K562 (cell line): ENCODE measurements around the gene KIAA1958. TPM values are rescaled to one million over a fixed set of nuclear protein-coding genes. Genes with fewer than 3 reads are reported as not detected.
A peak's percentile ranks its signal among the peaks of the same experiment; 100 is the strongest.

ENCODE experiments used
- ATAC-seq: fragments of 200-7000 bp; cut with Tn5 transposase; 3 replicates; pipeline ENCODE4 v1.9.1; 2020; ENCODE audit warnings: moderate library complexity
- BruUV-seq: library from RNA; stranded (reverse); fragments of 400-500 nt; replicated peaks from 2 replicates; lab custom pipeline; 2021; lab: Mats Ljungman, UMichigan
- CTCF ChIA-PET: fragments of 300-600 bp; formaldehyde crosslinking; extraction: SDS; loops from one replicate; lab custom pipeline; 2021; ENCODE audit warnings: low intra/inter-chr PET ratio; lab: Yijun Ruan, JAX
- POLR2A ChIA-PET: fragments of 300-600, 350-650 bp; sonication (Branson Sonifier 250); formaldehyde crosslinking; extraction: SDS; loops from one replicate; lab custom pipeline; 2021; ENCODE audit warnings: antibody characterized with exemption, inconsistent platforms; lab: Yijun Ruan, JAX
- DNase-seq, 4 experiments: peaks; one replicate each; pipeline versions ENCODE4 v3.0.0 to v3.0.0-alpha.2; 2011 to 2018; ENCODE audit warnings: low spot score in 3 of 4, mixed read lengths in 3 of 4; ENCODE audit errors: extremely low read depth in 1 of 4
- FAIRE-seq: peaks from 2 replicates; lab custom pipeline; 2011; peaks lifted over from hg19 to GRCh38; lab: Jason Lieb, UNC
- H2AFZ ChIP-seq: 2 replicates; pipeline ENCODE4 v1.6.0; 2011; ENCODE audit warnings: low read depth, low read length, control low read depth, inconsistent platforms
- H3K27ac ChIP-seq: fragments of 200-600 bp; 3 replicates; pipeline ENCODE4 v1.8.0; 2011; ENCODE audit warnings: low read depth, mild to moderate bottlenecking, control low read depth, inconsistent platforms, low read length, moderate library complexity, mixed read lengths; ENCODE audit errors: extremely low read depth
- H3K27me3 ChIP-seq, 2 experiments: fragments of 300-600 bp in 1 of 2; 2 replicates in 1 of 2; 3 replicates in 1 of 2; pipeline versions ENCODE4 v1.6.0 to v1.8.0; 2011; ENCODE audit warnings: inconsistent platforms in 2 of 2, low read length in 2 of 2, mild to moderate bottlenecking in 1 of 2, mixed read lengths in 1 of 2, moderate library complexity in 1 of 2; ENCODE audit not compliant: control insufficient read depth in 2 of 2, insufficient read depth in 2 of 2
- H3K36me3 ChIP-seq: fragments of 300-600 bp; 3 replicates; pipeline ENCODE4 v1.8.0; 2011; ENCODE audit warnings: mild to moderate bottlenecking, low read length, inconsistent platforms; ENCODE audit not compliant: control insufficient read depth, insufficient read depth
- H3K4me1 ChIP-seq, 2 experiments: fragments of 200-600 bp in 1 of 2; replicated peaks in 1 of 2; 2 replicates in 1 of 2; 3 replicates in 1 of 2; pipeline versions ENCODE4 v1.5.1 to v1.8.0; 2011; ENCODE audit warnings: inconsistent platforms in 2 of 2, low read length in 2 of 2, mild to moderate bottlenecking in 1 of 2, mixed read lengths in 1 of 2, moderate library complexity in 1 of 2; ENCODE audit not compliant: control insufficient read depth in 2 of 2, insufficient read depth in 2 of 2
- H3K4me2 ChIP-seq: 2 replicates; pipeline ENCODE4 v1.6.1; 2011; ENCODE audit warnings: low read length, control low read depth, inconsistent platforms, mixed read lengths; ENCODE audit not compliant: insufficient read depth
- H3K4me3 ChIP-seq: fragments of 200-600 bp; sonication (generic), shearing (Covaris generic); 2 replicates; pipeline ENCODE4 v1.5.1; 2016; ENCODE audit warnings: control low read depth, inconsistent platforms
- H3K79me2 ChIP-seq: fragments of 200-600 bp; 3 replicates; pipeline ENCODE4 v1.8.0; 2011; ENCODE audit warnings: low read length, inconsistent platforms; ENCODE audit not compliant: control insufficient read depth, insufficient read depth
- H3K9ac ChIP-seq, 2 experiments: 2 replicates each; pipeline versions ENCODE4 v1.6.0 to v1.6.1; 2011; ENCODE audit warnings: low read depth in 2 of 2, low read length in 2 of 2, control low read depth in 1 of 2, inconsistent platforms in 1 of 2, mild to moderate bottlenecking in 1 of 2, mixed read lengths in 1 of 2; ENCODE audit not compliant: insufficient read depth in 1 of 2
- H3K9me1 ChIP-seq: one replicate; pipeline ENCODE4 v1.6.0; 2011; ENCODE audit warnings: inconsistent platforms, mild to moderate bottlenecking, low read length, moderate library complexity; ENCODE audit not compliant: control insufficient read depth, insufficient read depth
- H3K9me3 ChIP-seq: replicated peaks from 2 replicates; pipeline ENCODE4 v1.5.1; 2011; ENCODE audit warnings: low read depth, low read length, inconsistent platforms; ENCODE audit not compliant: control insufficient read depth, insufficient read depth
- H4K20me1 ChIP-seq: replicated peaks from 2 replicates; pipeline ENCODE4 v1.6.1; 2011; ENCODE audit warnings: low read length, inconsistent platforms, mixed read lengths; ENCODE audit not compliant: control insufficient read depth, insufficient read depth
- JUNB ChIP-seq: fragments of 450-650 bp; formaldehyde crosslinking; conservative IDR thresholded peaks from 2 replicates; pipeline ENCODE4 v1.4.0; 2020; ENCODE audit warnings: mild to moderate bottlenecking
- MCM3 ChIP-seq: fragments of 450-650 bp; IDR thresholded peaks from 2 replicates; pipeline ENCODE4 v1.6.1; 2016
- POLR2AphosphoS2 ChIP-seq: IDR thresholded peaks from 2 replicates; pipeline ENCODE4 v1.6.1; 2012; ENCODE audit warnings: low read length, improper control_type of control experiment
- PRDM10 ChIP-seq: fragments of 450-650 bp; IDR thresholded peaks from 2 replicates; pipeline ENCODE4 v1.6.1; 2018; ENCODE audit not compliant: partially characterized antibody
- TAF15 ChIP-seq: fragments of 200-400 bp; formaldehyde crosslinking; IDR thresholded peaks from 2 replicates; pipeline ENCODE4 v1.6.1; 2017; ENCODE audit warnings: mild to moderate bottlenecking, low read depth, low read length, moderate library complexity
- ZBTB33 ChIP-seq: sonication (generic); formaldehyde crosslinking; IDR thresholded peaks from 2 replicates; pipeline ENCODE4 v1.8.1; 2023; ENCODE audit warnings: mild to moderate bottlenecking, missing genetic modification reagents
- ZNF184 ChIP-seq: sonication (generic); formaldehyde crosslinking; IDR thresholded peaks from 2 replicates; pipeline ENCODE4 v1.5.0; 2020; ENCODE audit warnings: missing genetic modification reagents
- ZNF518B ChIP-seq: fragments of 250-450 bp; sonication (Bioruptor Pico); IDR thresholded peaks from 2 replicates; pipeline ENCODE4 v1.5.0; 2021; ENCODE audit warnings: mild to moderate bottlenecking, moderate library complexity
- ZNF717 ChIP-seq: fragments of 250-450 bp; sonication (Bioruptor Pico); IDR thresholded peaks from 2 replicates; pipeline ENCODE4 v1.5.0; 2021
- ZNF77 ChIP-seq: fragments of 250-450 bp; sonication (Bioruptor Pico); IDR thresholded peaks from 2 replicates; pipeline ENCODE4 v1.5.0; 2020
- ZSCAN29 ChIP-seq: fragments of 450-650 bp; IDR thresholded peaks from 2 replicates; pipeline ENCODE4 v1.6.1; 2017
- WGBS: fragments of 100-300 bp; shearing (Covaris generic); methylation state at CpG from one replicate; pipeline ENCODE4 v1.1.6; 2016; ENCODE audit warnings: low coverage, mixed read lengths; ENCODE audit not compliant: insufficient coverage; ENCODE audit errors: missing lambda C conversion rate; 5-methylcytosine and 5-hydroxymethylcytosine counted together
- in situ Hi-C: fragments of 300-500 bp; cut with MboI; formaldehyde crosslinking; loops from 4 replicates; pipeline ENCODE4 v1.15.0; 2018; ENCODE audit warnings: inconsistent platforms, mixed read lengths
- intact Hi-C: fragments of 100-400 bp; cut with micrococcal nuclease; formaldehyde crosslinking; loops from 2 replicates; pipeline ENCODE4 v1.14.2; 2022
- polyA plus RNA-seq, 8 experiments: library from polyadenylated mRNA; depleted of rRNA in 4 of 8; stranded (reverse) in 5 of 8; unstranded in 3 of 8; fragments of >200 nt; fragmentation: Nextera tagmentation in 2 of 8; fragmentation: Illumina TruSeq in 1 of 8; extraction: Ambion mirVana in 2 of 8; extraction: Trizol in 1 of 8; gene quantifications; 2 replicates each; pipeline versions ENCODE4 v1.2.1 to v1.2.3, GENCODE V29; 2011 to 2014; ENCODE audit warnings: inconsistent platforms in 1 of 8, missing spikeins in 1 of 8
- total RNA-seq, 7 experiments: library from RNA; depleted of rRNA in 6 of 7; stranded (reverse); fragments of >200 nt in 6 of 7; fragmentation: Illumina TruSeq in 2 of 7; extraction: Trizol in 2 of 7; gene quantifications; 2 replicates each; pipeline versions ENCODE4 v1.2.1 to v1.2.3, GENCODE V29; 2011 to 2021; ENCODE audit warnings: low replicate concordance in 1 of 7
- TF ChIP-seq, protein P1 (sequence below): fragments of 250-450 bp; sonication (Bioruptor Pico); IDR thresholded peaks from 2 replicates; pipeline ENCODE4 v1.4.0; 2020; ENCODE audit warnings: mild to moderate bottlenecking

KIAA1958 gene
- total and polyA plus RNA-seq, 9 of the 15 experiments (the other 6 are each of a cell fraction or from before 2014, with no cell fraction given), result 1.1 to 16.0 (median 10.1) TPM

DNA sequence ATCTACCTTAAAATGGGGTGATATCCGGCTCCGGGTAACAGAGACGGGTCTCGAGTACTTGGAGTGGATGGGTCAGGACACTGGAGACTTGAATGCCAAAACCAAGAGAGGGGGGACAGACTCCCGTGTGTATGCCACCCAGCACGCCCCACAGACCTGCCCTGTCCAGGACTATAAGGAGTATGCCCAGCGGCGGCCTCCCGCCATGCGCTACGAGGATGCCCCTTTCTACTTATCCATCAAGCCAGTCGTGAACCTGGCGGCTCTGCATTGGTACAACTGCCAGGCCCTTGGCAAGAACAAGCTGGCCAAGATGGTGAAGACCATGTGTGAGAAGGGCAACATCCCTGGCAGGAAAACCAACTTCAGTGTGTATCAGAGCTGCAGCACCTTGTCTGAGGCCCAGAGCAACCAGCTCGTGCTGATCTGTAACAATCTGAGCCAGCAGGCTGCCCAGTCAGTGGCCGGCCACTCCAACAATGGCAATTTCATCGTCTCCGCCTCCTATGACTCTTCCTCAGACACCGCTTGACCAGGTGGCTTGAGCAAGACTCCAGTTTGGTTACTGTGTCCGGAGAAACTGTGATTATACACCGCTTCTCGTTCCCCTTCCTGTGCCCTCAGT, 131.9 kb downstream of the KIAA1958 start:
- 0 out of 4 replicates have a peak overlapping the region, but pooled peaks of 1 of the 2 experiments have one; percentile 1 for H3K9ac ChIP-seq
- no peaks in the 10 kb centered on the region; a peak in 2 of 5 replicates for H3K4me1 ChIP-seq
- in situ Hi-C loops, result no loop called here
- ATAC-seq, result no peak
- ChIA-PET POLR2A (interaction anchor here (1.4 kb wide), 1 partner anchor 14 kb away, joined by 5 read pairs; no protein-coding TSS in a partner anchor), CTCF (no interaction called here)
- H3K4me2 ChIP-seq, result no peak overlapping the region
- H3K79me2 ChIP-seq, result no peaks in the 10 kb centered on the region; the same call in 2 of the 3 replicates
- H2AFZ ChIP-seq, result no peak overlapping the region
- H3K36me3 ChIP-seq, result peaks cover 8% of the 10 kb centered on the region; the same call in 2 of the 3 replicates
- FAIRE-seq, result no peak
- no peak for DNase-seq
- intact Hi-C loops, result no loop called here
- H3K4me3 ChIP-seq, result no peak overlapping the region
- no peak overlapping the region for H3K27ac ChIP-seq
- no peaks in the 10 kb centered on the region for H3K9me3 ChIP-seq
- no peaks in the 10 kb centered on the region for H3K27me3 ChIP-seq
- H3K9me1 ChIP-seq, result no peaks in the 10 kb centered on the region
- no peaks in the 10 kb centered on the region for H4K20me1 ChIP-seq
- no TSS peak for BruUV-seq
- WGBS, result 94% methylated on average over 20 of the region's 21 CpGs
- 0 out of 2 replicates have a peak, but pooled peaks have one; percentile 33 for TF ChIP-seq ZBTB33 (CRISPR knock-in tag)
- no peak for TF ChIP-seq ZNF518B
- TF ChIP-seq, protein P1, sequence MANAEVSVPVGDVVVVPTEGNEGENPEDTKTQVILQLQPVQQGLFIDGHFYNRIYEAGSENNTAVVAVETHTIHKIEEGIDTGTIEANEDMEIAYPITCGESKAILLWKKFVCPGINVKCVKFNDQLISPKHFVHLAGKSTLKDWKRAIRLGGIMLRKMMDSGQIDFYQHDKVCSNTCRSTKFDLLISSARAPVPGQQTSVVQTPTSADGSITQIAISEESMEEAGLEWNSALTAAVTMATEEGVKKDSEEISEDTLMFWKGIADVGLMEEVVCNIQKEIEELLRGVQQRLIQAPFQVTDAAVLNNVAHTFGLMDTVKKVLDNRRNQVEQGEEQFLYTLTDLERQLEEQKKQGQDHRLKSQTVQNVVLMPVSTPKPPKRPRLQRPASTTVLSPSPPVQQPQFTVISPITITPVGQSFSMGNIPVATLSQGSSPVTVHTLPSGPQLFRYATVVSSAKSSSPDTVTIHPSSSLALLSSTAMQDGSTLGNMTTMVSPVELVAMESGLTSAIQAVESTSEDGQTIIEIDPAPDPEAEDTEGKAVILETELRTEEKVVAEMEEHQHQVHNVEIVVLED (CRISPR knock-in tag), result no peak
- TF ChIP-seq TAF15, result no peak
- no peak for TF ChIP-seq POLR2AphosphoS2
- no peak for TF ChIP-seq MCM3
- TF ChIP-seq ZNF184 (CRISPR knock-in tag), result 0 out of 2 replicates have a peak, but pooled peaks have one; percentile 32
- no peak for TF ChIP-seq PRDM10
- no peak for TF ChIP-seq ZNF77 (CRISPR knock-in tag)
- TF ChIP-seq ZNF717 (CRISPR knock-in tag), result no peak
- TF ChIP-seq JUNB (CRISPR knock-in tag), result no peak
- no peak for TF ChIP-seq ZSCAN29
